Panc1 (cell line): ENCODE results near the gene OLFML2B. TPM values are rescaled to one million over a fixed set of nuclear protein-coding genes. Genes with fewer than 3 reads are reported as not detected.

Source experiments
- ATAC-seq: fragments of 200-7000 bp; cut with Tn5 transposase; 2 replicates; pipeline ENCODE4 v1.9.1; 2020; ENCODE audit warnings: mild to moderate bottlenecking, moderate library complexity
- BruUV-seq: library from RNA; stranded (reverse); fragments of 400-500 nt; replicated peaks from 2 replicates; lab custom pipeline; 2021; lab: Mats Ljungman, UMichigan
- CTCF ChIA-PET: fragments of 300-600 bp; sonication (Branson Sonifier 250); formaldehyde crosslinking; loops from one replicate; lab custom pipeline; 2022; ENCODE audit warnings: antibody characterized with exemption; lab: Charles Lee
- POLR2A ChIA-PET: fragments of 300-600 bp; sonication (Branson Sonifier 250); formaldehyde crosslinking; loops from one replicate; lab custom pipeline; 2022; ENCODE audit warnings: antibody characterized with exemption; lab: Charles Lee
- DNase-seq: peaks from one replicate; pipeline ENCODE4 v3.0.0-alpha.2; 2010; ENCODE audit warnings: low read depth, low spot score
- H3K27ac ChIP-seq: 2 replicates; pipeline ENCODE4 v1.5.1; 2011; ENCODE audit warnings: mild to moderate bottlenecking, low read length, inconsistent platforms
- H3K27me3 ChIP-seq: fragments of 200-500 bp; sonication (Bioruptor generic); 2 replicates; pipeline ENCODE4 v1.6.0; 2014; ENCODE audit warnings: low read length, inconsistent platforms; ENCODE audit not compliant: control insufficient read depth, insufficient read depth
- H3K36me3 ChIP-seq: fragments of 200-500 bp; sonication (Bioruptor generic); 2 replicates; pipeline ENCODE4 v1.5.1; 2014; ENCODE audit warnings: inconsistent platforms, mild to moderate bottlenecking, low read length, moderate library complexity; ENCODE audit not compliant: control insufficient read depth, insufficient read depth
- H3K4me1 ChIP-seq: 2 replicates; pipeline ENCODE4 v1.5.1; 2011; ENCODE audit warnings: inconsistent platforms, mild to moderate bottlenecking, low read length, moderate library complexity; ENCODE audit not compliant: control insufficient read depth, insufficient read depth
- H3K4me3 ChIP-seq, 2 experiments: 2 replicates each; pipeline ENCODE4 v1.5.1; 2011 to 2012; ENCODE audit warnings: low read depth in 2 of 2, low read length in 2 of 2, mild to moderate bottlenecking in 2 of 2, inconsistent platforms in 1 of 2, moderate library complexity in 1 of 2
- H3K9me3 ChIP-seq: fragments of 200-500 bp; sonication (Bioruptor generic); 2 replicates; pipeline ENCODE4 v1.5.1; 2014; ENCODE audit warnings: low read depth, mild to moderate bottlenecking, inconsistent platforms, low read length, moderate library complexity; ENCODE audit not compliant: control insufficient read depth, insufficient read depth
- POLR2AphosphoS5 ChIP-seq: IDR thresholded peaks from 2 replicates; pipeline ENCODE4 v1.6.1; 2012; ENCODE audit warnings: mild to moderate bottlenecking, low read depth, low read length, moderate library complexity
- SIN3A ChIP-seq: IDR thresholded peaks from 2 replicates; pipeline ENCODE4 v1.6.1; 2012; ENCODE audit warnings: low read depth, mild to moderate bottlenecking, low read length, moderate library complexity, borderline replicate concordance; ENCODE audit not compliant: insufficient read depth
- TCF7L2 ChIP-seq: IDR thresholded peaks from 2 replicates; pipeline ENCODE4 v1.6.1; 2011; ENCODE audit warnings: mild to moderate bottlenecking, low read depth, low read length, inconsistent platforms
- in situ Hi-C: cut with HindIII; loops from 2 replicates; pipeline ENCODE4 v1.10.0; 2016; ENCODE audit warnings: low sequenced_read_pairs, low pct_unique_long_range_greater_than_20kb
- intact Hi-C: fragments of 100-400 bp; cut with micrococcal nuclease; formaldehyde crosslinking; loops from one replicate; pipeline ENCODE4 v1.10.0; 2022; ENCODE audit not compliant: unreplicated experiment
- total RNA-seq: library from RNA; stranded (reverse); gene quantifications from one replicate; pipeline ENCODE4 v1.2.1, GENCODE V29; 2021; ENCODE audit not compliant: unreplicated experiment
- TF ChIP-seq, protein P1 (sequence below): fragments of 450-650 bp; IDR thresholded peaks from 2 replicates; pipeline ENCODE4 v1.5.1; 2017; ENCODE audit warnings: mild to moderate bottlenecking
- TF ChIP-seq, protein P2 (sequence below), 2 experiments: IDR thresholded peaks; 2 replicates each; pipeline ENCODE4 v1.6.1; 2011 to 2012; ENCODE audit warnings: low read depth in 2 of 2, control low read depth in 1 of 2, low read length in 1 of 2, mild to moderate bottlenecking in 1 of 2, moderate library complexity in 1 of 2; ENCODE audit not compliant: insufficient read depth in 1 of 2

OLFML2B gene
- total RNA-seq, 1 experiment from 2014 or later, result 1.5 TPM

DNA sequence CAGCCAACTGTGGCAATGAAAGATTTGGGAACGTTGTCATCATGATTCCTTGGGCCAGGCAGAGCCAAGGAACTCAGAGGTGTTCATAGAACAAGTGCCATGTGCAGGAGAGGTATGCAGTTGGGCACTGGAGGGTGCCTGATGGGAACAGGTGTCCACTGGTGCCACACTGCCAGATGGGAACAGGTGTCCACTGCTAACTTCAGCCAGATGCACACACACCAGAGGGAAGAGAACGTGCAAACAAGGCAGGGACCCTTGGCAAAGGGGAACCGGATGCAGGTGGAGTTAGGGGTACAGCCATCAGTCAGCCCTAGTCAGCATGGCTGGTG is 13.5 kb downstream of the OLFML2B start:
- TF ChIP-seq, protein P1, sequence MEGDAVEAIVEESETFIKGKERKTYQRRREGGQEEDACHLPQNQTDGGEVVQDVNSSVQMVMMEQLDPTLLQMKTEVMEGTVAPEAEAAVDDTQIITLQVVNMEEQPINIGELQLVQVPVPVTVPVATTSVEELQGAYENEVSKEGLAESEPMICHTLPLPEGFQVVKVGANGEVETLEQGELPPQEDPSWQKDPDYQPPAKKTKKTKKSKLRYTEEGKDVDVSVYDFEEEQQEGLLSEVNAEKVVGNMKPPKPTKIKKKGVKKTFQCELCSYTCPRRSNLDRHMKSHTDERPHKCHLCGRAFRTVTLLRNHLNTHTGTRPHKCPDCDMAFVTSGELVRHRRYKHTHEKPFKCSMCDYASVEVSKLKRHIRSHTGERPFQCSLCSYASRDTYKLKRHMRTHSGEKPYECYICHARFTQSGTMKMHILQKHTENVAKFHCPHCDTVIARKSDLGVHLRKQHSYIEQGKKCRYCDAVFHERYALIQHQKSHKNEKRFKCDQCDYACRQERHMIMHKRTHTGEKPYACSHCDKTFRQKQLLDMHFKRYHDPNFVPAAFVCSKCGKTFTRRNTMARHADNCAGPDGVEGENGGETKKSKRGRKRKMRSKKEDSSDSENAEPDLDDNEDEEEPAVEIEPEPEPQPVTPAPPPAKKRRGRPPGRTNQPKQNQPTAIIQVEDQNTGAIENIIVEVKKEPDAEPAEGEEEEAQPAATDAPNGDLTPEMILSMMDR, result no peak
- no peak for TF ChIP-seq SIN3A
- no peak for TF ChIP-seq POLR2AphosphoS5
- TF ChIP-seq TCF7L2, result no peak
- TF ChIP-seq, protein P2, sequence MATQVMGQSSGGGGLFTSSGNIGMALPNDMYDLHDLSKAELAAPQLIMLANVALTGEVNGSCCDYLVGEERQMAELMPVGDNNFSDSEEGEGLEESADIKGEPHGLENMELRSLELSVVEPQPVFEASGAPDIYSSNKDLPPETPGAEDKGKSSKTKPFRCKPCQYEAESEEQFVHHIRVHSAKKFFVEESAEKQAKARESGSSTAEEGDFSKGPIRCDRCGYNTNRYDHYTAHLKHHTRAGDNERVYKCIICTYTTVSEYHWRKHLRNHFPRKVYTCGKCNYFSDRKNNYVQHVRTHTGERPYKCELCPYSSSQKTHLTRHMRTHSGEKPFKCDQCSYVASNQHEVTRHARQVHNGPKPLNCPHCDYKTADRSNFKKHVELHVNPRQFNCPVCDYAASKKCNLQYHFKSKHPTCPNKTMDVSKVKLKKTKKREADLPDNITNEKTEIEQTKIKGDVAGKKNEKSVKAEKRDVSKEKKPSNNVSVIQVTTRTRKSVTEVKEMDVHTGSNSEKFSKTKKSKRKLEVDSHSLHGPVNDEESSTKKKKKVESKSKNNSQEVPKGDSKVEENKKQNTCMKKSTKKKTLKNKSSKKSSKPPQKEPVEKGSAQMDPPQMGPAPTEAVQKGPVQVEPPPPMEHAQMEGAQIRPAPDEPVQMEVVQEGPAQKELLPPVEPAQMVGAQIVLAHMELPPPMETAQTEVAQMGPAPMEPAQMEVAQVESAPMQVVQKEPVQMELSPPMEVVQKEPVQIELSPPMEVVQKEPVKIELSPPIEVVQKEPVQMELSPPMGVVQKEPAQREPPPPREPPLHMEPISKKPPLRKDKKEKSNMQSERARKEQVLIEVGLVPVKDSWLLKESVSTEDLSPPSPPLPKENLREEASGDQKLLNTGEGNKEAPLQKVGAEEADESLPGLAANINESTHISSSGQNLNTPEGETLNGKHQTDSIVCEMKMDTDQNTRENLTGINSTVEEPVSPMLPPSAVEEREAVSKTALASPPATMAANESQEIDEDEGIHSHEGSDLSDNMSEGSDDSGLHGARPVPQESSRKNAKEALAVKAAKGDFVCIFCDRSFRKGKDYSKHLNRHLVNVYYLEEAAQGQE (IDR thresholded peaks at IDR 0.05; ENCODE audit: insufficient read depth in 1 of 2, low read depth in 2 of 2, low read length in 1 of 2), result no peak
- Histone ChIP-seq H3K4me3 (no peak overlapping the region), H3K4me1 (no peaks in the 10 kb centered on the region), H3K9me3 (no peaks in the 10 kb centered on the region), H3K27ac (no peak overlapping the region), H3K27me3 (no peaks in the 10 kb centered on the region; the same call in 1 of the 2 replicates), H3K36me3 (no peaks in the 10 kb centered on the region)
- intact Hi-C loops, result no loop called here
- POLR2A ChIA-PET, result no interaction called here
- DNase-seq (no peak), ATAC-seq (no peak)
- no TSS peak for BruUV-seq
- in situ Hi-C loops, result no loop called here
- CTCF ChIA-PET, result no interaction called here

DNA sequence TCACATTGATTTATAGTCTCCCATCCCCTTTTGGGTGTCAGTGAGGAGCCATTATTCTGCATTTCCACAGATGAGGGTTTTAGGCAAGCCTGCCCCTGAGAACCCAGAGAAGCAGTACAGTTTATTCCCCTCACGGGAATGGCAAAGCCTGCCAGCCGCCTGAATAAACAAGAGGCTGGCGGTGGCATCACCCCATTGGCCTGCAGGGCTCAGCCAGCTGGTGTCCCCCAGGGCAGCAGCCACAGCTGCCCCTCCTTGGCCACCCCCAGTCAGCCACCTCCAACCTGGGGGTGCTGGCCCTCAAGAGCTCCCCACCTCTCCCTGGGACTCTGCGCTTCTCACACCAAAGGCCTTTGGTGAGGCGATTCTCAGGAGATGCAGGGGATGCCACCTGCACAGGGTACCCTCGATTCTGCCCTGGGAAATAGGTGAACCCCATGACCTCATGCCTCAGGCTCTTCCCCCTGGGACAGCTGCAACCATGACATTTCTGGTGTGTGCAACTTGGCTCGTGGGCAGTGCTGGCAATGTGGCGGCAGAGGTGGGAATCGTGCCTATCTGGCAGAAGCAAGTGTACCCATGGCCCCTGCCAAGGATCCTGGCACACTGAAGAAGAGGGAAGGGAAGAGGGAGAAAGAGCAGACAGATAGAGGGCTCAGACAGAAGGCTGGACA is 14.0 kb downstream of the OLFML2B start:
- in situ Hi-C loops, result no loop called here
- intact Hi-C loops, result no loop called here

More for the DNA sequence above, 14.0 kb downstream of the OLFML2B start:
- Histone ChIP-seq H3K4me3 (no peak overlapping the region), H3K9me3 (no peaks in the 10 kb centered on the region), H3K36me3 (no peaks in the 10 kb centered on the region), H3K27ac (no peak overlapping the region), H3K4me1 (no peaks in the 10 kb centered on the region), H3K27me3 (no peaks in the 10 kb centered on the region; the same call in 1 of the 2 replicates)
- POLR2A ChIA-PET, result no interaction called here
- ATAC-seq (no peak), DNase-seq (no peak)
- CTCF ChIA-PET, result no interaction called here
- no TSS peak for BruUV-seq
- TF ChIP-seq TCF7L2, result no peak
- TF ChIP-seq, protein P1, result no peak
- no peak for TF ChIP-seq POLR2AphosphoS5
- TF ChIP-seq SIN3A, result no peak
- TF ChIP-seq, protein P2 (IDR thresholded peaks at IDR 0.05; ENCODE audit: insufficient read depth in 1 of 2, low read depth in 2 of 2, low read length in 1 of 2), result no peak
